Raji (cell line): Measurements from ENCODE around the gene GALNTL6.

Experiments used
- POLR2A ChIP-seq: IDR thresholded peaks from 2 replicates; pipeline ENCODE4 v1.6.1; 2011; ENCODE audit warnings: low read depth, low read length, control low read depth; ENCODE audit not compliant: insufficient read depth

The GALNTL6 gene

GRCh38 chr4:172957216-172957615, 1144.0 kb downstream of the GALNTL6 start:
- TF ChIP-seq POLR2A, result no peak

DNA sequence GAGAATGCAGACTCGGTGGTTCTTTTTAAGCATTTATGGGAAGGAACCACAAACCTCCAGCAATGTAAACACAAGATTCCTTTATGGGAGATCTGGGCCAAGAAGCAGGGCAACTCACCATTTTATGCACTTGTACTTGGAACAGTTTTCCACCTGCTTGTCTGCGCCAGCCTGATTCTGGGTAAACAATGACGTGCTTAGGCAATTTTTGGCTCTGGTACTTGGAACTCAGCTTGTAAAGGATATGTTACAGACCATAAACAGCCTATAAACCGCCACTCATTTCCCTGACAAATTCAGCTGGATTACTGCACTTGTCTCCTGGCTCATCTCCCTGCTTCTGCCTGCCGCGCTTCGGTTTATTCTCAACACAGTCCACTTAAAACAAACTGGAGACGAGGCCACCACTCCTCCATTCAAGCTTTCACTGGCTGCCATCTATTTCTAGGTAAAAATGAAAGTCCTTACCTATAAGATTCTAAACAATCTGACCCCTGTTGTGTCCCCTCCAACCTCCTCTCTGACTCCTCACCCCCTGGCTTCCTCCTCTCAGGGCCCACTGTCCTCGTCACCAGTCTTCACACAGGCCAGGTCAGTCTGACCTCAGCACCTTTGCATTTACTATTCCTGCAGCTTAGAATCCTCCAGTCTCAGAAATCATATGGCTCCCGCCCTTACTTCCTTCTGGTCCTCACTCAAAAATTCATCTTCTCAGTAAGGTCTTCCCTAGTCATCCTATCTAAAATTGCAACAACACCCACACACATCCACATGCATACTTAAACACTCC, 1149.6 kb downstream of the GALNTL6 start:
- TF ChIP-seq POLR2A, result no peak

- TF ChIP-seq POLR2A, result no peak
Measured at GRCh38 chr4:172963498-172964294, 1150.5 kb downstream of the GALNTL6 start.

- TF ChIP-seq POLR2A, result no peak
Measured at GRCh38 chr4:172974586-172974985, 1161.4 kb downstream of the GALNTL6 start.

- TF ChIP-seq POLR2A, result no peak
Measured at GRCh38 chr4:172975651-172976229, 1162.5 kb downstream of the GALNTL6 start.

- no peak for TF ChIP-seq POLR2A
Measured at GRCh38 chr4:172978848-172979247, 1165.6 kb downstream of the GALNTL6 start.

GRCh38 chr4:172979332-172979731, 1166.1 kb downstream of the GALNTL6 start:
- TF ChIP-seq POLR2A, result no peak

DNA sequence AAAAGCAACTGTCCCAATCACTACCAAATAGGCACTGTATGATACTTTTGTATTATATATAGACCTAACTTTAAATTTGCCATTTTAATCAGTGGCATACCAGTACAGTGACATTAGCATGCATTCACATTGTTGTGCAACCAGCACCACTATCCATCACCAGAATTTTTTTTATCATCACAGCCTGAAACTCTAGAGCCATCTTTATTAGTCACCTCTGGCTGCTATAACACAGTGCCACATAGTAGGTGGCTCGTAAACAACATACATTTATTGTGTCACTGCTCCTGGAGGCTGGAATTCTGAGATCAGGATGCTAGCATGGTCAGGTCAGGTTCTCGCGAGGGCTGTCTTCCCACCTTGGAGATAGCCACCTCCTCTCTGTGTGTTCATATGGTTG, 1167.0 kb downstream of the GALNTL6 start:
- no peak for TF ChIP-seq POLR2A

GRCh38 chr4:172982151-172982590, 1169.0 kb downstream of the GALNTL6 start:
- TF ChIP-seq POLR2A, result no peak

DNA sequence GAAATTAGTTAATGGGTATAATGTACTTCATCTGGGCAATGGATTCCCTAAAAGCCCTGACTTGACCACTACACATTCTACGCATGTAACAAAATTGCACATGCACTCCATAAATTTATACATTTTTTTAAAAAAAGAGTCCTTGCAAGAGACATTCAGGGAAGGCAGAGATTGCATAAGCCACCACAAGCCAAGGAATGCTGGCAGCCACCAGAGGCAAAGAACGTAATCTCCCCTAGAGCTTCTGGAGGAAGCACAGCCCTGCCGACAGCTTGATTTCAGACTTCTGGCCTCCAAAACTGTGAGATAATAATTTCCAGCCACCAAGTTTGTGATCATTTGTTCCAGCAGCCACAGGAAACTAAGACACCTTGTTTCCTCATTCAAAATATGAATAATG, 1169.8 kb downstream of the GALNTL6 start:
- no peak for TF ChIP-seq POLR2A

DNA sequence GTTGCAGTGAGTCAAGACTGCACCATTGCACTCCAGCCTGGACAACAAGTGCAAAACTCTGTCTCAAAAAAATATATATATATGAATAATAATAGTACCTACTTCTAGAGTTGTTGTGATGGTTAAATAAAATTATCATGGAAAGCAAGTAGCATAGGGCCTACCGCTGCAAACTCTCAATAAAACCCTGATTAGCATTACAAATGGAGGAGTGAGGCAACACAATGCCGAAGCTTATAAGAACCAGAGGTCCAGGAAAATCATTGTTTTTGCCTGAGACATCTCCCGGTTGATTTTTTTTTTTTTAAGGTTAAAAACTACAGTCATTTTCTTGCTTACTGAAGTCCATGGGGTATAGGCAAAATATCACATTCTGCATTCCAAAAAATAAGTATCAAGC, 1170.4 kb downstream of the GALNTL6 start:
- no peak for TF ChIP-seq POLR2A

DNA sequence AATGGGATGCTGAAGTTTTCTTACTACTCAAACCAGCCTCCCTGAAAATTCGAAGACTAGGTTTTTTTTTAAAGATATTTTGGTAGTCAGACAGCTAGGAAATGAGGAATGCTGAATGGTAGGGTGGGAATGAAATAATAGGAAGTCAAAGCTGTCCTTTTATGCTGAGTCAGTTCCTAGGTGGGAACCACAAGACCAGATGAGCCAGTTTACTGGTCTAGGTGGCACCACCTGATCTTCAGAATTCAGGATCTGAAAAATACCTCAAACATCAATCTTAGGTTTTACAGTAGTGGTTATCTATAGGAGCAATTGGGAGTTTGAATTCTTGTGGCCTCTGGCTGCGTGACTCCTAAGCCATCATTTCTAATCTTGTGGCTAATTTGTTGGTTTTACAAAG, 1172.3 kb downstream of the GALNTL6 start:
- no peak for TF ChIP-seq POLR2A

GRCh38 chr4:172986114-172986513, 1172.9 kb downstream of the GALNTL6 start:
- TF ChIP-seq POLR2A, result no peak

GRCh38 chr4:172989984-172990820, 1177.0 kb downstream of the GALNTL6 start:
- no peak for TF ChIP-seq POLR2A
